Ectodermal cell (in vitro differentiated cells): ENCODE results near the gene B4GALT5.

Experiments
- H3K27ac ChIP-seq: 2 replicates; pipeline ENCODE4 v1.7.0; 2013; ENCODE audit warnings: mild to moderate bottlenecking, low read depth, low read length; ENCODE audit not compliant: insufficient read depth, poor library complexity, severe bottlenecking
- H3K27me3 ChIP-seq: 2 replicates; pipeline ENCODE4 v1.7.0; 2013; ENCODE audit warnings: mild to moderate bottlenecking, low read length; ENCODE audit not compliant: insufficient read depth, control insufficient read depth, poor library complexity, severe bottlenecking
- H3K36me3 ChIP-seq: one replicate; pipeline ENCODE4 v1.7.0; 2013; ENCODE audit warnings: low read length; ENCODE audit not compliant: control insufficient read depth, insufficient read depth
- H3K4me1 ChIP-seq: one replicate; pipeline ENCODE4 v1.7.0; 2013; ENCODE audit warnings: low read length; ENCODE audit not compliant: control insufficient read depth, insufficient read depth
- H3K4me3 ChIP-seq: 2 replicates; pipeline ENCODE4 v1.7.0; 2013; ENCODE audit warnings: low read depth, low read length, control low read depth; ENCODE audit not compliant: insufficient read depth
- H3K9me3 ChIP-seq: 2 replicates; pipeline ENCODE4 v1.7.0; 2013; ENCODE audit warnings: mild to moderate bottlenecking, low read length, moderate library complexity; ENCODE audit not compliant: control insufficient read depth
- whole genome bisulfite sequencing, 2 experiments: methylation state at CpG; one replicate each; pipeline ENCODE4 v1.1.7; 2013; ENCODE audit warnings: missing lambda C conversion rate in 2 of 2; 5-methylcytosine and 5-hydroxymethylcytosine counted together

The B4GALT5 gene

DNA sequence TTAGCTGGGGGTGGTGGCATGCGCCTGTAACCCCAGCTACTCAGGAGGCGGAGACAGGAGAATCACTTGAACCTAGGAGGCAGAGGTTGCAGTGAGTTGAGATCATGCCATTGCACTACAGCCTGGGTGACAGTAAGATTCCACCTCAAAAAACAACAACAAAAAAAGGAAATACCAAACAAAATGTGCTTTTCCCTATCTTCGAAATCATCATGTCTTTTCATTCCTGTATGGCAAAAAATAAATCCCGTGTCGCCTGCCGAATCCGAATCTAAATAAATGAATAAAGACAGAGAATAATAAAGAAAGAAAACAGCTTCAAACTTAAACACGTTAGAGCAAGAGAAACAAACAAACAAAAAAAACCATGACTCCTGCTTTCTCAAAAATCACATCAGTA is 11.8 kb downstream of the B4GALT5 start:
- 89 to 96% methylated on average over 4 to 8 of the region's 8 CpGs for WGBS, 2 experiments
- peaks cover 9% of the 10 kb centered on the region for H3K4me1 ChIP-seq
- no peak overlapping the region for H3K4me3 ChIP-seq
- no peaks in the 10 kb centered on the region for H3K9me3 ChIP-seq
- H3K27me3 ChIP-seq, result no peaks in the 10 kb centered on the region
- H3K36me3 ChIP-seq, result no peaks in the 10 kb centered on the region
- H3K27ac ChIP-seq, result peak overlapping the region; percentile 11

DNA sequence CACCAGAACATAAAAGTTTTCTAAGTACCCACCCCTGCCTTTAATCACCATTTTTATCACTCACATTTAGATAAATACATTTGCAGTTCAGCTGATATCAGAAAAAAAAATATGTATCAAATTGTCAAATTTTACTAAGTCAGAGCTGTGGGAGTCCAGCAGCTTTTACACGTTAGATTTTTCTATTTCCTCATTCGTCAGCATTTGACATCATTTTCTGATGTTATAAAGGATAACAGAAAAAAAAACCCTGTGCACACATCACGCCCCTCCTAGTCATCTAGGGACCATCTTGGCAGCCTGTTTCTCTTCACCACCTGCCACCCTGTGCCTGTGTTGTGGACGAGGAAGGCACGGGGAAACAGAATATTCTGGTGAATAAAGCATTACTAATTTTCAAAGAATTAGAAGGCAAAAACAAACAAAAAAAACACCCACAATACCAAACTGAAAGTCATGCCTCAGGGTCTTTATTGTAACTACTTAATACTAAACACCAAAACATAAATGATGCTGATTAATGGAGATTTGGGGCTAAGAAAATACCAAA is 12.4 kb downstream of the B4GALT5 start:
- Histone ChIP-seq H3K4me3 (no peak overlapping the region), H3K9me3 (no peaks in the 10 kb centered on the region), H3K36me3 (no peaks in the 10 kb centered on the region), H3K4me1 (peaks cover 4% of the 10 kb centered on the region), H3K27me3 (no peaks in the 10 kb centered on the region), H3K27ac (no peak overlapping the region)
- WGBS, 2 experiments, result 86 to 93% methylated on average over 2 to 5 of the region's 5 CpGs

DNA sequence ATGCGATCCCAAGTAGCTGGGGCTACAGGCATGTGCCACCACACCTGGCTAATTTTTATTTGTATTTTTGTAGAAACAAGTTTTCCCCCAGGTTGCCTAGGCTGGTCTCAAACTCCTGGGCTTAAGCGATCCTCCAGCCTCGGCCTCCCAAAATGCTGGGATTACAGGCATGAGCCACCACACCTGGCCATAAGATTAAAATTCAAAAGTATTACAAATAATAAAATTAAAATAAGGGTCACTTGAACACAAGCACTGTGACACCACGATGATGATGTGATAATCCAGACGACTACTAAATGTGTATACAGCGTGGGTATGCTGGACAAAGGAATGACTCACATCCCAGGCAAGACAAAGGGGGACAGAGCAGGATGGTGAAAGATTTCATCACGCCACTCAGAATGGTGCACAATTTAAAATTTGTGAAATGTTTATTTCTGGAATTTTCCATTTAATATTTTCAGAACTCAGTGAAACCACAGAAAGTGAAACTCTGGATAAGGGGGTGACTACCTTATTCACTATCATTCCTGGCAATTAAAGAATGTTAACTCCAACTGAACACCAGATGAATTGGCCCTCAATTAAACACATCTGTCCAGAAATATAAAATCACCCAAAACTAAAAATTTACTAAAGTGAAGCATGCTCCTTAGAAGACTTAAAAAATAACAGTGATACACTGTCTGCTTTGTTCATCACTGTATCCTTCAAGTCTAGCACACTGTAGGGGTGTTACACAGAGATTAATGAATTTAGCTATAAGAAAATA is 13.1 kb downstream of the B4GALT5 start:
- no peaks in the 10 kb centered on the region for H3K9me3 ChIP-seq
- no peak overlapping the region for H3K4me3 ChIP-seq
- H3K4me1 ChIP-seq, result no peaks in the 10 kb centered on the region
- WGBS, 2 experiments, result 94 to 97% methylated on average over 7 of the region's 7 CpGs
- no peaks in the 10 kb centered on the region for H3K36me3 ChIP-seq
- no peak overlapping the region for H3K27ac ChIP-seq
- H3K27me3 ChIP-seq, result no peaks in the 10 kb centered on the region

DNA sequence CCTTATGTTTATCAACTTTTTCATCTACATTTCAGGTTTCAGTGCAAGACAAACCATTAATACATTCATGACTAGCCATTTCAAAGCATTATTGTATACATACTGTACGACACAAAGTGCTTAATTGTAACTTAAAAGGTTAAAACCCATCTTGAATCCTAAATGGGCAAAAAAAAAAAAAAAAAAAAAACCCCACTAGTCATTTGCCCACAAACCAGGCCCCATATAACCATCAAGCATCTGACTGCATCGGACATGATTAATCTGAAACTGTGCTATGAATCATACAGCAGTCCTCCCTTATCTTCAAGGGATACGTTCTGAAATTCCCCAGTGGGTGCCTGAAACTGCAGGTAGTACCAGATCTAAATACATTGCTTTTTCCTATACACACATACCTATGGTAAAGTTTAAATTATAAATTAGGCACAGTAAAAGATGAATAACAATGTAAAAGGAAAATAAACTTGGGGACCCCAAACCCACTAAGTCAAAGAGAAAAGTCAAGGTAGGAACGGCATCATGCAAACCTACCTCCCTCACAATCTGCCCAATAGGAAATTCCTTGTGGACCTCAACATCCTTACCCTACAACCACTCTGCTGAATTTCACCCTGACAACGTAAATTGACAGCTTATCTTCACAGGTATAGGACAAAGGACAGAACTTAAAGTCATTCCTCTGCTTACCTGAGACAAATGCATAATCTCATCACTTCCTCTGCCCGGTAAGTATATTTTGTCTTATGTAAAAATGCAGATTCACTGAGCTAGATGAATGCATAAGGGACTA is 14.3 kb downstream of the B4GALT5 start:
- Histone ChIP-seq H3K4me1 (peaks cover 2% of the 10 kb centered on the region), H3K36me3 (no peaks in the 10 kb centered on the region)
- 82 to 83% methylated on average over 5 of the region's 6 CpGs for WGBS, 2 experiments

DNA sequence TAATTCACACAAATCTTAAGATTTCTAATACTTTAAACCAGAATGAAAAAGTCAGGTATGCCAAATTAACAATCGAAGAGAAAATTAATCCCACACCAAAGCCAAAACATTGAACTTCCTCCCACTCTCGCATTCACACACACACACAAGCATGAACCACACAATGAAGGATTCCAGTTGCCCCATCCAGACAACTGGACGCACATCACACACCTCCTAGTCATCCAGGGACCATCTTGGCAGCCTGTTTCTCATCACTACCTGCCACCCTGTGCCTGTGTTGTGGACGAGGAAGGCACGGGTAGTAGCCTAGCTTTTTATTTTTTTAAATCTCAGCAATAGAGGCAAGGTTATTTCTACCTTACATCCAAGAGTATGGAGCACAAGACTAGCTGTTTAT is 15.2 kb downstream of the B4GALT5 start:
- 89 to 90% methylated on average over 5 of the region's 5 CpGs for WGBS, 2 experiments
- H3K4me1 ChIP-seq, result peaks cover 11% of the 10 kb centered on the region
- H3K36me3 ChIP-seq, result no peaks in the 10 kb centered on the region
- H3K4me3 ChIP-seq, result no peak overlapping the region
- no peaks in the 10 kb centered on the region for H3K27me3 ChIP-seq
- H3K9me3 ChIP-seq, result no peaks in the 10 kb centered on the region
- no peak overlapping the region for H3K27ac ChIP-seq

More for the DNA sequence above, 14.3 kb downstream of the B4GALT5 start:
- no peak overlapping the region for H3K27ac ChIP-seq
- no peaks in the 10 kb centered on the region for H3K27me3 ChIP-seq
- no peak overlapping the region for H3K4me3 ChIP-seq
- no peaks in the 10 kb centered on the region for H3K9me3 ChIP-seq

DNA sequence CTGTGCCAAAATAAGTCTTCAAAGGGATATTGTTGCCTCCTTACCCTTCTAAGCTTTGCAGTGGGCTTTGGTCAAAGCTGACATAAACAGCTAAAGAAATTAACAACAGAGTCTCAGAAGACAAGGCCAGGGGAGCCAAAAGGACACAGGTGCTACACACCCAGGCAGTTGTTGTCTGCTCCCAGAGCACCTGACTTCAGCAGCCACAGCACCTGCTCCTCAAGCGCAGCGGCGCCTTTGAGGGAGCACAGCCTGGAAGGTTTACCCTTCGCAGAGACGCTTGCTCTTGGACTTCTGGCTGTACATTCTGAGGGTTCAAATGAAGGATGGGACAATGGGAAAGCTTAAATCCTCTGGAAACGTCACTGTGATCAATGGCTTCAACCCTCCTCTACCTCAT is 16.6 kb downstream of the B4GALT5 start:
- Histone ChIP-seq H3K27ac (no peak overlapping the region), H3K4me3 (no peak overlapping the region), H3K4me1 (peaks cover 14% of the 10 kb centered on the region), H3K27me3 (no peaks in the 10 kb centered on the region), H3K36me3 (no peaks in the 10 kb centered on the region), H3K9me3 (no peaks in the 10 kb centered on the region)
- WGBS, 2 experiments, result 82 to 91% methylated on average over 6 of the region's 6 CpGs

DNA sequence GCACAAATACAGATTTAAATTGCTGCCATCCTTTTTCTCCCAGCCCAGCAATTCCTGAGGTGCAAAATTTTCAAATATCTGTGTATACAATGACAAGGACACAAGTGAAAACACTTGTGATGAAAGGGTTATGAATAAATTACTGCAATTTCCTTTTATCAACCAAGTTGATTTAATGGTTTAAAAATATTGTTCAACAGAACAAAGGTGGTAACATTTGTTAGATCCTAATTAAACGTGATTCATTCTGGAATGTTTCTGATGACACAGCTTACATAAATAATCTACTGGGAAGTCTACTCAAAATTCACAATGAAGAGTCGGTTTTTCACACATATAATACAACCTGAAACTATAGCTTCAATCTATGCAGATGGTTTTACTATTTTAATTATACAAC is 17.1 kb downstream of the B4GALT5 start:
- Histone ChIP-seq H3K9me3 (no peaks in the 10 kb centered on the region), H3K4me3 (no peak overlapping the region), H3K36me3 (no peaks in the 10 kb centered on the region), H3K27ac (no peak overlapping the region), H3K27me3 (no peaks in the 10 kb centered on the region), H3K4me1 (peaks cover 18% of the 10 kb centered on the region)
- 86 to 93% methylated on average over 2 of the region's 2 CpGs for WGBS, 2 experiments

DNA sequence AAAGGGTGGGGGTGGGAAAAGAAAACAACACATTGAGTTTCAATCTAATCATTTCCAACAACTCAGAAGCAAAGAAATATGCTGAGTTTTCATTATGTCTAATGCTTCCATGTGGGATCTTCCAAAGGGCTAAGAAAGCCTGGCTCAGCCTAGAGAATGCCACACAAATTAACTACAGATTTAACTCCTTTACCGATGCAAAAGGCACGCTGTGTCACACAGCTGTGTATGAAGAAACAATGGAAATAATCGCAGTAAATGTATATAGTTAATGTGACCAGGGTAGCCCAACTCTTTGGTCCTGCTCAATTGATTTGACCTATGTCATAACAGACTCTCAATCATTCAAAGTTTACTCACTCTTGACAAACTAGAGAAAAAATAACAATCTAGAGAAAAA is 17.8 kb downstream of the B4GALT5 start:
- no peak overlapping the region for H3K4me3 ChIP-seq
- 90 to 93% methylated on average over 3 of the region's 3 CpGs for WGBS, 2 experiments
- no peaks in the 10 kb centered on the region for H3K27me3 ChIP-seq
- H3K4me1 ChIP-seq, result peaks cover 19% of the 10 kb centered on the region
- H3K36me3 ChIP-seq, result no peaks in the 10 kb centered on the region
- H3K9me3 ChIP-seq, result no peaks in the 10 kb centered on the region
- H3K27ac ChIP-seq, result no peak overlapping the region

DNA sequence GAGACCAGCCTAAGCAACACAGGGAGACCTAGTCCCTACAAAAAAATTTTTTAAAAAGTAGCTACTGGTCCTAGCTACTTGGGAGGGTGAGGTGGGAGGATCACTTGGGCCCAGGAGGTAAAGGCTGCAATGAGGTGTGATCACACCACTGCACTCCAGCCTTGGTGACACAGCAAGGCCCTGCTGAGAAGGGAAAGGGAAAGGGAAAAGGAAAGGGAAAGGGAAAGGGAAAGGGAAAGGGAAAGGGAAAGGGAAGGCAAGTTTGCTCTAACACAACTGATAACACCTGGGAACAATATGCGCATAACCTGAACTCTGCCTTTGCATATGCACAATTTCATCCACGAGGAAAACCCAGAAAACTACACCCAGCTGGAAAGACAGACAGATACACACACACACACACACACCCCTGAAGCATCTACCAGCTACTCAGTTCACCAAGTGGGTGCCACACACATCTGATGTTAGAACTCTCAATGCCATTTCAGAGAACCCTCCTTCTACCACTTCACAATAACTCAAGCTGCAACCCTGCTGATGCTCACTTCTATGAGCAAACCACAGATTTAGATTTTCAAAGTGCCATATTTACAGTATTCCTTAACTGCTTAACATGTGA is 19.1 kb downstream of the B4GALT5 start:
- WGBS, 2 experiments, result 51 to 54% methylated on average over 2 of the region's 2 CpGs
- Histone ChIP-seq H3K9me3 (no peaks in the 10 kb centered on the region), H3K27ac (no peak overlapping the region)

More for the DNA sequence above, 19.1 kb downstream of the B4GALT5 start:
- no peak overlapping the region for H3K4me3 ChIP-seq
- peaks cover 20% of the 10 kb centered on the region for H3K4me1 ChIP-seq
- H3K36me3 ChIP-seq, result no peaks in the 10 kb centered on the region
- no peaks in the 10 kb centered on the region for H3K27me3 ChIP-seq
